HepG2 (cell line): Measurements from ENCODE around the gene WNK2. TPM values are rescaled to one million over a fixed set of nuclear protein-coding genes. Genes with fewer than 3 reads are reported as not detected.

ENCODE experiments used
- AGO1 ChIP-seq: fragments of 200-400 bp; formaldehyde crosslinking; IDR thresholded peaks from 2 replicates; pipeline ENCODE4 v1.6.1; 2017; ENCODE audit warnings: mild to moderate bottlenecking, low read depth, low read length, moderate library complexity; ENCODE audit not compliant: poor library complexity, severe bottlenecking
- FOSL2 ChIP-seq: sonication (generic); formaldehyde crosslinking; IDR thresholded peaks from 2 replicates; pipeline ENCODE4 v1.4.0; 2020; ENCODE audit warnings: missing genetic modification reagents
- FOXA3 ChIP-seq: IDR thresholded peaks from 2 replicates; pipeline ENCODE4 v1.6.1; 2016; ENCODE audit warnings: missing genetic modification reagents, missing compliant biosample characterization
- HDAC2 ChIP-seq: sonication (generic); formaldehyde crosslinking; IDR thresholded peaks from 2 replicates; pipeline ENCODE4 v1.4.0; 2020; ENCODE audit warnings: missing genetic modification reagents
- MBNL3 ChIP-seq: fragments of 250-450 bp; sonication (Bioruptor Pico); conservative IDR thresholded peaks from 2 replicates; pipeline ENCODE4 v1.8.0; 2022; ENCODE audit warnings: mild to moderate bottlenecking, inconsistent platforms
- NCOR1 ChIP-seq: fragments of 200-600 bp; sonication (generic); IDR thresholded peaks from 2 replicates; pipeline ENCODE4 v1.7.0; 2017; ENCODE audit warnings: antibody characterized with exemption, low read length, borderline replicate concordance
- ONECUT2 ChIP-seq: sonication (generic); formaldehyde crosslinking; IDR thresholded peaks from 2 replicates; pipeline ENCODE4 v1.4.0; 2020; ENCODE audit warnings: missing genetic modification reagents
- SOX13 ChIP-seq, 3 experiments: fragments of 450-650 bp in 1 of 3; sonication (generic) in 1 of 3; formaldehyde crosslinking in 1 of 3; IDR thresholded peaks in 2 of 3; conservative IDR thresholded peaks in 1 of 3; 2 replicates each; pipeline versions ENCODE4 v1.5.0 to v1.6.1; 2016 to 2020; ENCODE audit warnings: antibody characterized with exemption in 1 of 3, mild to moderate bottlenecking in 1 of 3, missing compliant biosample characterization in 1 of 3, missing genetic modification reagents in 1 of 3, moderate library complexity in 1 of 3
- TOE1 ChIP-seq: sonication (generic); formaldehyde crosslinking; IDR thresholded peaks from 2 replicates; pipeline ENCODE4 v1.4.0; 2020; ENCODE audit warnings: mild to moderate bottlenecking, missing genetic modification reagents
- WIZ ChIP-seq: sonication (generic); formaldehyde crosslinking; IDR thresholded peaks from 2 replicates; pipeline ENCODE4 v1.5.1; 2020; ENCODE audit warnings: mild to moderate bottlenecking, missing genetic modification reagents
- ZBTB3 ChIP-seq: sonication (generic); formaldehyde crosslinking; IDR thresholded peaks from 2 replicates; pipeline ENCODE4 v1.4.0; 2020; ENCODE audit warnings: low read depth, mild to moderate bottlenecking, moderate library complexity, missing genetic modification reagents, borderline replicate concordance
- ZKSCAN1 ChIP-seq: fragments of 150-350 bp; IDR thresholded peaks from 2 replicates; pipeline ENCODE4 v1.6.1; 2014; ENCODE audit warnings: low read length
- ZNF230 ChIP-seq: sonication (generic); formaldehyde crosslinking; IDR thresholded peaks from 2 replicates; pipeline ENCODE4 v1.4.0; 2020; ENCODE audit warnings: mild to moderate bottlenecking, missing genetic modification reagents
- ZNF672 ChIP-seq: sonication (generic); formaldehyde crosslinking; IDR thresholded peaks from 2 replicates; pipeline ENCODE4 v1.8.1; 2022; ENCODE audit warnings: missing genetic modification reagents
- ZNF749 ChIP-seq: sonication (generic); formaldehyde crosslinking; IDR thresholded peaks from 2 replicates; pipeline ENCODE4 v1.8.0; 2022; ENCODE audit warnings: mild to moderate bottlenecking, missing genetic modification reagents, moderate library complexity, borderline replicate concordance
- ZSCAN9 ChIP-seq: IDR thresholded peaks from 2 replicates; pipeline ENCODE4 v1.6.1; 2016; ENCODE audit warnings: borderline replicate concordance
- polyA plus RNA-seq, 8 experiments: library from polyadenylated mRNA; depleted of rRNA in 3 of 8; stranded (reverse) in 7 of 8; unstranded in 1 of 8; fragments of >200 nt; fragmentation: Illumina TruSeq in 4 of 8; extraction: Trizol in 4 of 8; gene quantifications; 2 replicates each; pipeline versions ENCODE4 v1.2.1 to v1.2.3, GENCODE V29; 2011 to 2016; ENCODE audit warnings: low read depth in 4 of 8, missing spikeins in 1 of 8, mixed read lengths in 1 of 8; ENCODE audit not compliant: insufficient read depth in 1 of 8
- total RNA-seq, 5 experiments: library from RNA; depleted of rRNA; stranded (reverse); fragments of >200 nt; fragmentation: Illumina TruSeq; extraction: Trizol; gene quantifications; 2 replicates each; pipeline ENCODE4 v1.2.3, GENCODE V29; 2016; ENCODE audit warnings: low read depth in 1 of 5
- TF ChIP-seq, protein P1 (sequence below): sonication (generic); formaldehyde crosslinking; IDR thresholded peaks from 2 replicates; pipeline ENCODE4 v1.8.1; 2023; ENCODE audit warnings: mild to moderate bottlenecking, moderate library complexity, missing genetic modification reagents
- TF ChIP-seq, protein P2 (sequence below): IDR thresholded peaks from 2 replicates; pipeline ENCODE4 v1.6.1; 2018; ENCODE audit warnings: missing genetic modification reagents, mild to moderate bottlenecking, missing compliant biosample characterization
- TF ChIP-seq, protein P3 (sequence below): sonication (generic); formaldehyde crosslinking; IDR thresholded peaks from 2 replicates; pipeline ENCODE4 v1.9.0; 2021; ENCODE audit warnings: missing genetic modification reagents, mild to moderate bottlenecking, borderline replicate concordance
- TF ChIP-seq, protein P4 (sequence below): sonication (generic); formaldehyde crosslinking; IDR thresholded peaks from 2 replicates; pipeline ENCODE4 v1.5.1; 2020; ENCODE audit warnings: mild to moderate bottlenecking, missing genetic modification reagents, moderate library complexity

The WNK2 gene
- total and polyA plus RNA-seq, 2 of the 13 experiments (the other 11 are each of a cell fraction or from before 2014, with no cell fraction given) = 10.5 to 12.0 TPM

DNA sequence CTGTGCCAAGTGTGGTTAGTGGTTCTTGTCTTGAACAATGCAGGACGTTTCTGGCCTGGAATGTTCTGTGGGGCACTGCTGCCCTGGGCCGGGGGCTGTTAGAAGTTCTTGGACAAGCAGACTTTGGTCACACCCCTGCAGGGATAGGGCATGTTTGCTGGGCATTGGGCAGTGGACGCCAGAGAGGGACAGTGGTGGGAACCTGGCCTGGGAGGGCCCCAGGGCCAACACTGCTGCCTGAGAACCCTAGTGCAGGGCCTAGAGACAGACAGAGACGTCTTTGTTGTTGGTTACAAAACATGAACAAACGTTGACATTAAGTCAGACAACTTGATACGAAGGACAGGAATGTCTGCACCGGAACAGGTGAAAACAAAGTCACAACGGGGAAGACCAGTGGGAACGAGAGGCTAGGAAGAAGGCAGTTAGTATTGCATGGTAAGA is 57.0 kb downstream of the WNK2 start (continued):
- TF ChIP-seq TOE1 (CRISPR knock-in tag) (no peak), MBNL3 (no peak), ZNF749 (CRISPR knock-in tag) (no peak), ZNF230 (CRISPR knock-in tag) (no peak), ZKSCAN1 (no peak), AGO1 (no peak), FOSL2 (peak; percentile 55; the same call in 1 of the 2 replicates), SOX13 (IDR thresholded peaks at IDR 0.05) (no peak), SOX13 (CRISPR knock-in tag; conservative IDR thresholded peaks at IDR 0.05 in 1 of 2, IDR thresholded peaks at IDR 0.05 in 1 of 2) (peak in 1 of 2 experiments; percentile 81; a peak in 2 of 4 replicates), ZBTB3 (CRISPR knock-in tag) (no peak), ZNF672 (CRISPR knock-in tag) (no peak), FOXA3 (CRISPR knock-in tag) (peak; percentile 69), ONECUT2 (CRISPR knock-in tag) (no peak), HDAC2 (peak; percentile 69), WIZ (CRISPR knock-in tag) (no peak), ZSCAN9 (no peak; the same call in 1 of the 2 replicates), NCOR1 (peak; percentile 70; the same call in 1 of the 2 replicates)
- TF ChIP-seq, protein P1, sequence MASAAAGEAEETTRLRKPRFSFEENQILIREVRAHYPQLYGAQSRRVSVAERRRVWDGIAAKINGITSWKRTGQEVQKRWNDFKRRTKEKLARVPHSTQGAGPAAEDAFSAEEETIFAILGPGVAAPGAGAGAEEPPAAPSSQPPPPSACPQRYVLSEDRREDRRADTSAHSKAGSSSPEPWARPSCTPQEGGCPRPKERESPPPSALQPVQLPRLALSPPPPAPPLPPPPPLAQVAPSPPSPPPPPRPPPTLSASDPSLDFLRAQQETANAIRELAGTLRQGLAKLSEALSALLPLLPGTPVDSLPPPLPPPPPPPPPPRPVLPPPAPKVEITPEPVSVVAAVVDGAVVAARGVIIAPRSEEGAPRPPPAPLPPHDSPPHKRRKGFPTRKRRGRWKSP (CRISPR knock-in tag) = 0 out of 2 replicates have a peak, but pooled peaks have one; percentile 45
- TF ChIP-seq, protein P2, sequence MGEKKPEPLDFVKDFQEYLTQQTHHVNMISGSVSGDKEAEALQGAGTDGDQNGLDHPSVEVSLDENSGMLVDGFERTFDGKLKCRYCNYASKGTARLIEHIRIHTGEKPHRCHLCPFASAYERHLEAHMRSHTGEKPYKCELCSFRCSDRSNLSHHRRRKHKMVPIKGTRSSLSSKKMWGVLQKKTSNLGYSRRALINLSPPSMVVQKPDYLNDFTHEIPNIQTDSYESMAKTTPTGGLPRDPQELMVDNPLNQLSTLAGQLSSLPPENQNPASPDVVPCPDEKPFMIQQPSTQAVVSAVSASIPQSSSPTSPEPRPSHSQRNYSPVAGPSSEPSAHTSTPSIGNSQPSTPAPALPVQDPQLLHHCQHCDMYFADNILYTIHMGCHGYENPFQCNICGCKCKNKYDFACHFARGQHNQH (CRISPR knock-in tag) = no peak; the same call in 1 of the 2 replicates
- TF ChIP-seq, protein P3, sequence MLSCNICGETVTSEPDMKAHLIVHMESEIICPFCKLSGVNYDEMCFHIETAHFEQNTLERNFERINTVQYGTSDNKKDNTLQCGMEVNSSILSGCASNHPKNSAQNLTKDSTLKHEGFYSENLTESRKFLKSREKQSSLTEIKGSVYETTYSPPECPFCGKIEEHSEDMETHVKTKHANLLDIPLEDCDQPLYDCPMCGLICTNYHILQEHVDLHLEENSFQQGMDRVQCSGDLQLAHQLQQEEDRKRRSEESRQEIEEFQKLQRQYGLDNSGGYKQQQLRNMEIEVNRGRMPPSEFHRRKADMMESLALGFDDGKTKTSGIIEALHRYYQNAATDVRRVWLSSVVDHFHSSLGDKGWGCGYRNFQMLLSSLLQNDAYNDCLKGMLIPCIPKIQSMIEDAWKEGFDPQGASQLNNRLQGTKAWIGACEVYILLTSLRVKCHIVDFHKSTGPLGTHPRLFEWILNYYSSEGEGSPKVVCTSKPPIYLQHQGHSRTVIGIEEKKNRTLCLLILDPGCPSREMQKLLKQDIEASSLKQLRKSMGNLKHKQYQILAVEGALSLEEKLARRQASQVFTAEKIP (CRISPR knock-in tag) = no peak
- TF ChIP-seq, protein P4, sequence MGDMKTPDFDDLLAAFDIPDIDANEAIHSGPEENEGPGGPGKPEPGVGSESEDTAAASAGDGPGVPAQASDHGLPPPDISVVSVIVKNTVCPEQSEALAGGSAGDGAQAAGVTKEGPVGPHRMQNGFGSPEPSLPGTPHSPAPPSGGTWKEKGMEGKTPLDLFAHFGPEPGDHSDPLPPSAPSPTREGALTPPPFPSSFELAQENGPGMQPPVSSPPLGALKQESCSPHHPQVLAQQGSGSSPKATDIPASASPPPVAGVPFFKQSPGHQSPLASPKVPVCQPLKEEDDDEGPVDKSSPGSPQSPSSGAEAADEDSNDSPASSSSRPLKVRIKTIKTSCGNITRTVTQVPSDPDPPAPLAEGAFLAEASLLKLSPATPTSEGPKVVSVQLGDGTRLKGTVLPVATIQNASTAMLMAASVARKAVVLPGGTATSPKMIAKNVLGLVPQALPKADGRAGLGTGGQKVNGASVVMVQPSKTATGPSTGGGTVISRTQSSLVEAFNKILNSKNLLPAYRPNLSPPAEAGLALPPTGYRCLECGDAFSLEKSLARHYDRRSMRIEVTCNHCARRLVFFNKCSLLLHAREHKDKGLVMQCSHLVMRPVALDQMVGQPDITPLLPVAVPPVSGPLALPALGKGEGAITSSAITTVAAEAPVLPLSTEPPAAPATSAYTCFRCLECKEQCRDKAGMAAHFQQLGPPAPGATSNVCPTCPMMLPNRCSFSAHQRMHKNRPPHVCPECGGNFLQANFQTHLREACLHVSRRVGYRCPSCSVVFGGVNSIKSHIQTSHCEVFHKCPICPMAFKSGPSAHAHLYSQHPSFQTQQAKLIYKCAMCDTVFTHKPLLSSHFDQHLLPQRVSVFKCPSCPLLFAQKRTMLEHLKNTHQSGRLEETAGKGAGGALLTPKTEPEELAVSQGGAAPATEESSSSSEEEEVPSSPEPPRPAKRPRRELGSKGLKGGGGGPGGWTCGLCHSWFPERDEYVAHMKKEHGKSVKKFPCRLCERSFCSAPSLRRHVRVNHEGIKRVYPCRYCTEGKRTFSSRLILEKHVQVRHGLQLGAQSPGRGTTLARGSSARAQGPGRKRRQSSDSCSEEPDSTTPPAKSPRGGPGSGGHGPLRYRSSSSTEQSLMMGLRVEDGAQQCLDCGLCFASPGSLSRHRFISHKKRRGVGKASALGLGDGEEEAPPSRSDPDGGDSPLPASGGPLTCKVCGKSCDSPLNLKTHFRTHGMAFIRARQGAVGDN = peak; percentile 90
